HCT116 (cell line): ENCODE measurements around the gene TFG. TPM values are rescaled to one million over a fixed set of nuclear protein-coding genes. Genes with fewer than 3 reads are reported as not detected.

Experiments used
- ATAC-seq: fragments of 200-7000 bp; cut with Tn5 transposase; 2 replicates; pipeline ENCODE4 v1.9.1; 2020; ENCODE audit warnings: mild to moderate bottlenecking, moderate library complexity
- BruUV-seq: library from RNA; stranded (reverse); fragments of 400-500 nt; replicated peaks from 2 replicates; lab custom pipeline; 2021; lab: Mats Ljungman, UMichigan
- CTCF ChIA-PET: fragments of 300-600 bp; sonication (Branson Sonifier 250); formaldehyde crosslinking; loops from one replicate; lab custom pipeline; 2021; ENCODE audit warnings: antibody characterized with exemption; lab: Charles Lee
- POLR2A ChIA-PET: fragments of 300-600, 350-600 bp; sonication (Branson Sonifier 250); formaldehyde crosslinking; loops from one replicate; lab custom pipeline; 2021; ENCODE audit warnings: antibody characterized with exemption; lab: Charles Lee
- RAD21 ChIA-PET, 2 experiments: fragments of 300-600 bp; sonication (Branson Sonifier 250); formaldehyde crosslinking; loops; one replicate each; lab custom pipeline; 2023; ENCODE audit warnings: low total read pairs in 2 of 2; ENCODE audit not compliant: uncharacterized antibody in 2 of 2, unreplicated experiment in 2 of 2, low non-redundant PET in 1 of 2; lab: Charles Lee
- DNase-seq: peaks from one replicate; pipeline ENCODE4 v3.0.0-alpha.2; 2010; ENCODE audit warnings: low read depth, low spot score
- H2AFZ ChIP-seq: fragments of 200-600 bp; shearing (Covaris generic), sonication (generic); 2 replicates; pipeline ENCODE4 v1.6.1; 2017; ENCODE audit warnings: low read depth, mixed run types, mixed read lengths, antibody characterized with exemption, low read length; ENCODE audit not compliant: poor library complexity, severe bottlenecking
- H3K27ac ChIP-seq: 2 replicates; pipeline ENCODE4 v1.5.1; 2012; ENCODE audit warnings: low read depth, low read length
- H3K27me3 ChIP-seq: fragments of 200-600 bp; sonication (generic); 2 replicates; pipeline ENCODE4 v1.6.1; 2016; ENCODE audit warnings: mixed run types, low read length, mixed read lengths; ENCODE audit not compliant: insufficient read depth
- H3K36me3 ChIP-seq, 2 experiments: fragments of 200-500 bp in 1 of 2; fragments of 200-600 bp in 1 of 2; sonication (Bioruptor generic) in 1 of 2; sonication (generic) in 1 of 2; 2 replicates each; pipeline versions ENCODE4 v1.5.1 to v1.6.1; 2014 to 2016; ENCODE audit warnings: low read length in 2 of 2, inconsistent platforms in 1 of 2, mixed read lengths in 1 of 2, mixed run types in 1 of 2; ENCODE audit not compliant: insufficient read depth in 2 of 2, control insufficient read depth in 1 of 2
- H3K4me1 ChIP-seq, 2 experiments: fragments of 200-600 bp in 1 of 2; sonication (generic) in 1 of 2; 2 replicates each; pipeline versions ENCODE4 v1.5.1 to v1.6.1; 2012 to 2017; ENCODE audit warnings: low read length in 2 of 2, inconsistent platforms in 1 of 2, mild to moderate bottlenecking in 1 of 2, mixed read lengths in 1 of 2, mixed run types in 1 of 2, moderate library complexity in 1 of 2; ENCODE audit not compliant: insufficient read depth in 2 of 2, control insufficient read depth in 1 of 2
- H3K4me2 ChIP-seq: fragments of 200-600 bp; sonication (generic); 2 replicates; pipeline ENCODE4 v1.6.1; 2017; ENCODE audit warnings: mixed run types, low read length, mixed read lengths
- H3K4me3 ChIP-seq, 2 experiments: fragments of 200-600 bp in 1 of 2; sonication (generic) in 1 of 2; replicated peaks in 1 of 2; 2 replicates each; pipeline ENCODE4 v1.5.1; 2011 to 2016; ENCODE audit warnings: low read length in 2 of 2, control low read depth in 1 of 2, low read depth in 1 of 2, mild to moderate bottlenecking in 1 of 2, mixed read lengths in 1 of 2, mixed run types in 1 of 2
- H3K79me2 ChIP-seq: fragments of 200-600 bp; sonication (generic); 2 replicates; pipeline ENCODE4 v1.6.1; 2017; ENCODE audit warnings: mild to moderate bottlenecking, mixed run types, low read length, moderate library complexity, mixed read lengths; ENCODE audit not compliant: insufficient read depth
- H3K9ac ChIP-seq: fragments of 200-600 bp; sonication (generic); 2 replicates; pipeline ENCODE4 v1.6.1; 2016; ENCODE audit warnings: low read length, mixed read lengths
- H3K9me2 ChIP-seq: fragments of 200-600 bp; sonication (generic), shearing (Covaris generic); 2 replicates; pipeline ENCODE4 v1.6.1; 2017; ENCODE audit warnings: mixed run types, mild to moderate bottlenecking, moderate library complexity; ENCODE audit not compliant: insufficient read depth
- H3K9me3 ChIP-seq, 2 experiments: fragments of 200-500 bp in 1 of 2; fragments of 200-600 bp in 1 of 2; sonication (Bioruptor generic) in 1 of 2; sonication (generic) in 1 of 2; 2 replicates each; pipeline ENCODE4 v1.6.1; 2014 to 2017; ENCODE audit warnings: low read length in 2 of 2, mixed read lengths in 2 of 2, inconsistent platforms in 1 of 2, low read depth in 1 of 2, mild to moderate bottlenecking in 1 of 2, mixed run types in 1 of 2, moderate library complexity in 1 of 2; ENCODE audit not compliant: control insufficient read depth in 1 of 2, insufficient read depth in 1 of 2
- H4K20me1 ChIP-seq: fragments of 200-600 bp; sonication (generic), shearing (Covaris generic); 2 replicates; pipeline ENCODE4 v1.6.1; 2017; ENCODE audit warnings: mixed run types, mild to moderate bottlenecking, moderate library complexity; ENCODE audit not compliant: insufficient read depth
- ELF1 ChIP-seq: IDR thresholded peaks from 2 replicates; pipeline ENCODE4 v1.6.1; 2012; ENCODE audit warnings: low read depth, borderline replicate concordance
- EZH2 ChIP-seq: fragments of 200-600 bp; sonication (generic); IDR thresholded peaks from 2 replicates; pipeline ENCODE4 v1.6.1; 2017; ENCODE audit warnings: antibody characterized with exemption, mixed run types
- EZH2phosphoT487 ChIP-seq: fragments of 200-600 bp; IDR thresholded peaks from 2 replicates; pipeline ENCODE4 v1.6.1; 2018; ENCODE audit warnings: antibody characterized with exemption, borderline replicate concordance
- FOSL1 ChIP-seq: IDR thresholded peaks from 2 replicates; pipeline ENCODE4 v1.6.1; 2012; ENCODE audit warnings: low read depth
- JUND ChIP-seq: IDR thresholded peaks from 2 replicates; pipeline ENCODE4 v1.6.1; 2012
- MAX ChIP-seq: IDR thresholded peaks from 2 replicates; pipeline ENCODE4 v1.6.1; 2012
- POLR2A ChIP-seq: IDR thresholded peaks from 2 replicates; pipeline ENCODE4 v1.7.0; 2011; ENCODE audit warnings: borderline replicate concordance; ENCODE audit not compliant: insufficient read depth, insufficient read length; ENCODE audit errors: extremely low read depth
- REST ChIP-seq: IDR thresholded peaks from 2 replicates; pipeline ENCODE4 v1.6.1; 2012; ENCODE audit warnings: low read depth
- SIN3A ChIP-seq: IDR thresholded peaks from 2 replicates; pipeline ENCODE4 v1.6.1; 2012; ENCODE audit warnings: low read depth
- SP1 ChIP-seq: IDR thresholded peaks from 2 replicates; pipeline ENCODE4 v1.6.1; 2012; ENCODE audit warnings: low read depth
- YY1 ChIP-seq: IDR thresholded peaks from 2 replicates; pipeline ENCODE4 v1.6.1; 2011; ENCODE audit warnings: low read length, low read depth, moderate library complexity, mild to moderate bottlenecking; ENCODE audit not compliant: insufficient replicate concordance; ENCODE audit errors: extremely low read depth
- intact Hi-C: fragments of 100-400 bp; cut with micrococcal nuclease; formaldehyde crosslinking; loops from 2 replicates; pipeline ENCODE4 v1.10.0; 2022
- total RNA-seq: library from RNA; stranded (reverse); gene quantifications from one replicate; pipeline ENCODE4 v1.2.1, GENCODE V29; 2021; ENCODE audit not compliant: unreplicated experiment

Gene TFG
- total RNA-seq, 1 experiment from 2014 or later: 99.1 TPM

DNA sequence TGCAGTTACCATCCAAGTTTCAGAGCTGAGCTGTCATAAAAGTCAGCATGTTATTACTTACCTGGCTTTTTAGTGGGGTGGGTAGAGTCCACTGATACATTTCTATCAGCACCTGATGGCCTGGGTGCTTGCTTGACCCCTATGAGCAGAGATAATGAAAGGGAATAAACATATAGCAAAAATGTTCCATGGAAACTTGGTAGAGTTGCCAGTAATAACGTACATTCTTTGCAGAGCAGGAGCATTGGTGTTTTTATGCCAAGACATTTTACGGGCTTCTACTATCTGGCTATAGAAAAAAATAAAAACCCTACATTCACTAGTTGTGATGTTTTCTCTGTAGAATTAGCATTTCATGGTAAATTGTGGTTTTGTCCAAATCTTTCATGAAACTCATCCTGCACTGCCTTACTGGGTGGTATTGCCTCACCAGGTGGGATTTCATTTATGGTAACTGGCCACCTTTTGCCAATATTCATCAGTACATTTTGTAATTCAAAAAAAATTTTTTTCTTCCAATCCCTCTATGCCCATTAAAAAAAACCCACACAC lies 70.9 kb downstream of the TFG start:
- Histone ChIP-seq H3K9ac (no peak overlapping the region), H3K4me2 (no peak overlapping the region), H3K9me3 (no peaks in the 10 kb centered on the region), H3K4me1 (no peaks in the 10 kb centered on the region), H3K4me3 (no peak overlapping the region), H3K9me2 (no peaks in the 10 kb centered on the region), H2AFZ (no peak overlapping the region), H3K27me3 (no peaks in the 10 kb centered on the region), H3K36me3 (no peaks in the 10 kb centered on the region), H4K20me1 (no peaks in the 10 kb centered on the region), H3K27ac (no peak overlapping the region), H3K79me2 (no peaks in the 10 kb centered on the region)
- ChIA-PET RAD21 (no interaction called here), POLR2A (no interaction called here), CTCF (no interaction called here)
- DNase-seq: no peak
- intact Hi-C loops: loop anchor here (10.0 kb wide), 1 partner anchor 465 kb away; no protein-coding TSS in a partner anchor
- ATAC-seq: no peak
- no TSS peak for BruUV-seq
- TF ChIP-seq REST: no peak

- Histone ChIP-seq H3K4me3 (no peak overlapping the region), H3K4me2 (no peak overlapping the region), H3K79me2 (no peaks in the 10 kb centered on the region), H3K9me2 (no peaks in the 10 kb centered on the region), H3K9me3 (0 out of 4 replicates have a peak, but pooled peaks cover 0 to 6% of the 10 kb centered on the region in 2 experiments), H3K9ac (no peak overlapping the region), H3K36me3 (no peaks in the 10 kb centered on the region), H3K4me1 (no peaks in the 10 kb centered on the region), H3K27me3 (no peaks in the 10 kb centered on the region), H4K20me1 (no peaks in the 10 kb centered on the region), H2AFZ (no peak overlapping the region), H3K27ac (no peak overlapping the region)
- intact Hi-C loops: loop anchor here (10.0 kb wide), 1 partner anchor 466 kb away; no protein-coding TSS in a partner anchor
- DNase-seq: no peak
- RAD21 ChIA-PET: no interaction called here
- POLR2A ChIA-PET: no interaction called here
- BruUV-seq: no TSS peak
- CTCF ChIA-PET: no interaction called here
- no peak for ATAC-seq
- TF ChIP-seq SIN3A (no peak), FOSL1 (no peak), POLR2A (no peak), REST (no peak), JUND (no peak), ELF1 (no peak), EZH2 (no peak), MAX (no peak), EZH2phosphoT487 (no peak), YY1 (no peak), SP1 (no peak)
These were observed 72.0 kb downstream of the TFG start for GRCh38 chr3:100781301-100781700.
